Measurements from ENCODE around the gene SH3TC1.

DNA sequence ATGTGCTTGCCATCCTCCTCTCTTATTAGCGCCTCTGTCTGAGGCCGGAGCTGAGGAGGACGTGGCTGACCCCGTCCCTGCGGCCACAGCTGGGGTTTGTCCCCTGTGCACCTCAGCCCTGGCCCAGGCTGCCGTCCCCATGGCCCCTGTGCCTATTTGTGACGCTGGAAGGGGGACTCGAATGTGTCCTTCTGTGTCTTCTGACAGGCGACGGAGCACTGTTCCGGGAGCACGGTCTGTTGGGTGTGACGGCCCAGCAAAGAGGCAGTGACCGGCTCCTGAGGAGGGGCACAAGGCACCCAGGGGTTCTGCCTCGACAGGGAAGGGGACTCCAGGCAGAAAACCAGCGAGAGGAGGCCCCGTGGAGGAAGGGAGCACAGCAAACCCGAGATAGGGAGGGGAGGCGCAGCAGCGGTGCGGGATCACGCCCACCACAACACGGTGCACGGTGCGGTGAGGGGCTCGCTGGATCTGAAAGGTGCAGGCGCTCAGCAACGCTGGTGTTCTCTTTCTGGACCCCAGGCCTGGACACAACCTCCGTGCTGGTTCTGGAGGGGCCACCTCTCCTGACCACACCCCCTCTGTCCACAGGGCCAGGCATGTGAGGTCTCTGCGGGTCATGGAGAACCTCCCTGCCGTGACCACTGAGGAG, 5.6 kb downstream of the SH3TC1 start:
- TF ChIP-seq CTCF (IDR thresholded peaks at IDR 0.05; ENCODE audit: insufficient read depth, low read length) (no peak), REST (IDR thresholded peaks at IDR 0.05; ENCODE audit: insufficient replicate concordance, low read depth) (no peak)
